Activated CD8-positive, alpha-beta memory T cell treated with anti-CD3 and anti-CD28 coated beads for 36 hours (primary cell): ENCODE data around the gene BBS9. TPM values are rescaled to one million over a fixed set of nuclear protein-coding genes. Genes with fewer than 3 reads are reported as not detected.

Source experiments
- CTCF ChIA-PET: fragments of 350-600 bp; sonication (Branson Sonifier 250); formaldehyde crosslinking; loops from one replicate; lab custom pipeline; 2021; ENCODE audit warnings: antibody characterized with exemption; lab: Charles Lee
- POLR2A ChIA-PET: fragments of 350-600 bp; sonication (Branson Sonifier 250); formaldehyde crosslinking; loops from one replicate; lab custom pipeline; 2021; ENCODE audit warnings: antibody characterized with exemption; lab: Charles Lee
- total RNA-seq, 2 experiments: library from RNA; stranded (reverse); gene quantifications; one replicate each; pipeline ENCODE4 v1.2.3, GENCODE V29; 2021

The BBS9 gene
- total RNA-seq, 2 experiments from 2014 or later: 5.1 to 6.1 TPM

- ChIA-PET POLR2A (no interaction called here), CTCF (no interaction called here)
Observed at GRCh38 chr7:33556472-33556871, 427.1 kb downstream of the BBS9 start.

GRCh38 chr7:33558549-33559323 lies 429.4 kb downstream of the BBS9 start:
- CTCF ChIA-PET: no interaction called here
- POLR2A ChIA-PET: no interaction called here

- POLR2A ChIA-PET: no interaction called here
- CTCF ChIA-PET: no interaction called here
Observed at GRCh38 chr7:33559324-33559710, 430.0 kb downstream of the BBS9 start.

GRCh38 chr7:33562996-33563395 lies 433.6 kb downstream of the BBS9 start:
- CTCF ChIA-PET: no interaction called here
- POLR2A ChIA-PET: no interaction called here

- ChIA-PET POLR2A (no interaction called here), CTCF (no interaction called here)
Observed at GRCh38 chr7:33563651-33564050, 434.3 kb downstream of the BBS9 start.

- ChIA-PET POLR2A (no interaction called here), CTCF (no interaction called here)
Observed at GRCh38 chr7:33578166-33578565, 448.8 kb downstream of the BBS9 start.

- ChIA-PET CTCF (no interaction called here), POLR2A (no interaction called here)
Observed at GRCh38 chr7:33578881-33579672, 449.7 kb downstream of the BBS9 start.

GRCh38 chr7:33579673-33579960 lies 450.3 kb downstream of the BBS9 start:
- POLR2A ChIA-PET: no interaction called here
- CTCF ChIA-PET: no interaction called here

- CTCF ChIA-PET: no interaction called here
- POLR2A ChIA-PET: no interaction called here
Observed at GRCh38 chr7:33581236-33581635, 451.9 kb downstream of the BBS9 start.

GRCh38 chr7:33582104-33582503 lies 452.7 kb downstream of the BBS9 start:
- ChIA-PET CTCF (no interaction called here), POLR2A (no interaction called here)

GRCh38 chr7:33582533-33582932 lies 453.2 kb downstream of the BBS9 start:
- ChIA-PET POLR2A (no interaction called here), CTCF (no interaction called here)

- POLR2A ChIA-PET: interaction anchor here (0.5 kb wide), 1 partner anchor 108 kb away, joined by 4 read pairs; no protein-coding TSS in a partner anchor
- CTCF ChIA-PET: no interaction called here
Observed at GRCh38 chr7:33589911-33590310, 460.5 kb downstream of the BBS9 start.

- CTCF ChIA-PET: no interaction called here
Observed at GRCh38 chr7:33590916-33591315, 461.6 kb downstream of the BBS9 start.

GRCh38 chr7:33591490-33591889 lies 462.1 kb downstream of the BBS9 start:
- POLR2A ChIA-PET: no interaction called here
- CTCF ChIA-PET: no interaction called here

More at GRCh38 chr7:33590916-33591315, 461.6 kb downstream of the BBS9 start:
- POLR2A ChIA-PET: no interaction called here

GRCh38 chr7:33592718-33593117 lies 463.4 kb downstream of the BBS9 start:
- POLR2A ChIA-PET: no interaction called here
- CTCF ChIA-PET: no interaction called here

GRCh38 chr7:33593611-33594010 lies 464.2 kb downstream of the BBS9 start:
- POLR2A ChIA-PET: no interaction called here
- CTCF ChIA-PET: no interaction called here

- ChIA-PET POLR2A (no interaction called here), CTCF (no interaction called here)
Observed at GRCh38 chr7:33596686-33597085, 467.3 kb downstream of the BBS9 start.

- CTCF ChIA-PET: no interaction called here
- POLR2A ChIA-PET: no interaction called here
Observed at GRCh38 chr7:33597181-33597580, 467.8 kb downstream of the BBS9 start.

GRCh38 chr7:33601101-33601500 lies 471.7 kb downstream of the BBS9 start:
- POLR2A ChIA-PET: no interaction called here
- CTCF ChIA-PET: no interaction called here

- CTCF ChIA-PET: no interaction called here
- POLR2A ChIA-PET: no interaction called here
Observed at GRCh38 chr7:33601884-33602283, 472.5 kb downstream of the BBS9 start.

- CTCF ChIA-PET: no interaction called here
- POLR2A ChIA-PET: no interaction called here
Observed at GRCh38 chr7:33604056-33604455, 474.7 kb downstream of the BBS9 start.
